ENCODE results near the gene ZSCAN10.

The ZSCAN10 gene

GRCh38 chr16:3119286-3119685, 20.2 kb upstream of the ZSCAN10 start:
- Histone ChIP-seq H2BK120ac (ENCODE audit: insufficient read depth, low read length, poor library complexity) (no peak overlapping the region), H2AK5ac (ENCODE audit: low read length) (no peak overlapping the region), H2BK5ac (ENCODE audit: low read depth, low read length, poor library complexity) (no peak overlapping the region), H3K14ac (ENCODE audit: low read length) (no peak overlapping the region), H3K9me3 (ENCODE audit: insufficient read depth, low read depth, low read length) (no peaks in the 10 kb centered on the region), H2BK12ac (ENCODE audit: low read length) (no peak overlapping the region), H3K36me3 (ENCODE audit: control insufficient read depth in 1 of 2, insufficient read depth in 2 of 2, low read length in 2 of 2) (peaks cover 48 to 55% of the 10 kb centered on the region in 2 experiments), H3K27ac (ENCODE audit: low read depth, low read length) (no peak overlapping the region), H3K4me2 (ENCODE audit: low read length) (no peak overlapping the region), H4K91ac (ENCODE audit: low read depth, low read length) (no peak overlapping the region), H3K4me3 (ENCODE audit: low read depth, low read length) (no peak overlapping the region), H3K18ac (ENCODE audit: low read length) (no peak overlapping the region), H3K23ac (ENCODE audit: low read length) (no peak overlapping the region), H2AFZ (ENCODE audit: insufficient read depth, low read length, poor library complexity) (no peak overlapping the region), H4K12ac (ENCODE audit: low read depth, low read length) (no peak overlapping the region), H3K4me1 (ENCODE audit: control insufficient read depth in 1 of 2, insufficient read depth in 2 of 2, low read length in 2 of 2) (peaks cover 3 to 5% of the 10 kb centered on the region in 2 experiments), H4K8ac (ENCODE audit: low read depth, low read length) (no peak overlapping the region), H3K79me2 (ENCODE audit: control insufficient read depth, insufficient read depth, low read length, poor library complexity) (no peaks in the 10 kb centered on the region), H3K9ac (ENCODE audit: low read length) (no peak overlapping the region), H3K4ac (ENCODE audit: low read depth, low read length) (no peak overlapping the region), H3K79me1 (ENCODE audit: low read length) (no peaks in the 10 kb centered on the region), H3K27me3 (ENCODE audit: insufficient read depth, low read length) (no peaks in the 10 kb centered on the region)
- WGBS (ENCODE audit: extremely low coverage, insufficient coverage, insufficient read length) = no CpG with 5 or more reads among the region's 33 CpGs
- no peak for DNase-seq

GRCh38 chr16:3118846-3119245, 19.8 kb upstream of the ZSCAN10 start:
- H4K12ac ChIP-seq (ENCODE audit: low read depth, low read length) = no peak overlapping the region
- no peaks in the 10 kb centered on the region for H3K79me1 ChIP-seq (ENCODE audit: low read length)
- H2BK12ac ChIP-seq (ENCODE audit: low read length) = no peak overlapping the region
- no peak overlapping the region for H4K8ac ChIP-seq (ENCODE audit: low read depth, low read length)
- DNase-seq = no peak
- H4K91ac ChIP-seq (ENCODE audit: low read depth, low read length) = no peak overlapping the region
- H3K9me3 ChIP-seq (ENCODE audit: insufficient read depth, low read depth, low read length) = no peaks in the 10 kb centered on the region
- no peak overlapping the region for H2BK5ac ChIP-seq (ENCODE audit: low read depth, low read length, poor library complexity)
- no peak overlapping the region for H3K4me3 ChIP-seq (ENCODE audit: low read depth, low read length)
- peaks cover 8% of the 10 kb centered on the region in 2 experiments for H3K4me1 ChIP-seq (ENCODE audit: control insufficient read depth in 1 of 2, insufficient read depth in 2 of 2, low read length in 2 of 2)
- H2AFZ ChIP-seq (ENCODE audit: insufficient read depth, low read length, poor library complexity) = no peak overlapping the region
- H3K4ac ChIP-seq (ENCODE audit: low read depth, low read length) = no peak overlapping the region
- no peak overlapping the region for H3K18ac ChIP-seq (ENCODE audit: low read length)
- peaks cover 48 to 56% of the 10 kb centered on the region in 2 experiments for H3K36me3 ChIP-seq (ENCODE audit: control insufficient read depth in 1 of 2, insufficient read depth in 2 of 2, low read length in 2 of 2)
- no peaks in the 10 kb centered on the region for H3K27me3 ChIP-seq (ENCODE audit: insufficient read depth, low read length)
- no peak overlapping the region for H2AK5ac ChIP-seq (ENCODE audit: low read length)
- H3K23ac ChIP-seq (ENCODE audit: low read length) = no peak overlapping the region
- no peak overlapping the region for H3K9ac ChIP-seq (ENCODE audit: low read length)
- no peaks in the 10 kb centered on the region for H3K79me2 ChIP-seq (ENCODE audit: control insufficient read depth, insufficient read depth, low read length, poor library complexity)
- H3K14ac ChIP-seq (ENCODE audit: low read length) = no peak overlapping the region
- no CpG with 5 or more reads among the region's 20 CpGs for WGBS (ENCODE audit: extremely low coverage, insufficient coverage, insufficient read length)
- H2BK120ac ChIP-seq (ENCODE audit: insufficient read depth, low read length, poor library complexity) = no peak overlapping the region
- H3K27ac ChIP-seq (ENCODE audit: low read depth, low read length) = no peak overlapping the region
- H3K4me2 ChIP-seq (ENCODE audit: low read length) = no peak overlapping the region

GRCh38 chr16:3118204-3118790, 19.2 kb upstream of the ZSCAN10 start:
- DNase-seq = no peak
- H3K36me3 ChIP-seq (ENCODE audit: control insufficient read depth in 1 of 2, insufficient read depth in 2 of 2, low read length in 2 of 2) = peaks cover 48 to 56% of the 10 kb centered on the region in 2 experiments
- no peaks in the 10 kb centered on the region for H3K9me3 ChIP-seq (ENCODE audit: insufficient read depth, low read depth, low read length)
- H2AK5ac ChIP-seq (ENCODE audit: low read length) = no peak overlapping the region
- H3K23ac ChIP-seq (ENCODE audit: low read length) = no peak overlapping the region
- no CpG with 5 or more reads among the region's 16 CpGs for whole genome bisulfite sequencing (ENCODE audit: extremely low coverage, insufficient coverage, insufficient read length)
- no peak overlapping the region for H3K14ac ChIP-seq (ENCODE audit: low read length)
- H3K27ac ChIP-seq (ENCODE audit: low read depth, low read length) = no peak overlapping the region
- H3K27me3 ChIP-seq (ENCODE audit: insufficient read depth, low read length) = no peaks in the 10 kb centered on the region
- H2BK120ac ChIP-seq (ENCODE audit: insufficient read depth, low read length, poor library complexity) = no peak overlapping the region
- no peak overlapping the region for H3K9ac ChIP-seq (ENCODE audit: low read length)
- no peak overlapping the region for H4K12ac ChIP-seq (ENCODE audit: low read depth, low read length)
- no peak overlapping the region for H3K4ac ChIP-seq (ENCODE audit: low read depth, low read length)
- H3K18ac ChIP-seq (ENCODE audit: low read length) = no peak overlapping the region
- H2BK12ac ChIP-seq (ENCODE audit: low read length) = no peak overlapping the region
- no peaks in the 10 kb centered on the region for H3K79me2 ChIP-seq (ENCODE audit: control insufficient read depth, insufficient read depth, low read length, poor library complexity)
- H3K4me1 ChIP-seq (ENCODE audit: control insufficient read depth in 1 of 2, insufficient read depth in 2 of 2, low read length in 2 of 2) = peaks cover 10 to 11% of the 10 kb centered on the region in 2 experiments
- H3K4me2 ChIP-seq (ENCODE audit: low read length) = no peak overlapping the region
- H3K79me1 ChIP-seq (ENCODE audit: low read length) = no peaks in the 10 kb centered on the region
- no peak overlapping the region for H2AFZ ChIP-seq (ENCODE audit: insufficient read depth, low read length, poor library complexity)
- H2BK5ac ChIP-seq (ENCODE audit: low read depth, low read length, poor library complexity) = no peak overlapping the region
- no peak overlapping the region for H3K4me3 ChIP-seq (ENCODE audit: low read depth, low read length)
- no peak overlapping the region for H4K8ac ChIP-seq (ENCODE audit: low read depth, low read length)
- no peak overlapping the region for H4K91ac ChIP-seq (ENCODE audit: low read depth, low read length)

GRCh38 chr16:3115561-3115960, 16.5 kb upstream of the ZSCAN10 start:
- H4K12ac ChIP-seq (ENCODE audit: low read depth, low read length) = no peak overlapping the region
- H3K4me3 ChIP-seq (ENCODE audit: low read depth, low read length) = no peak overlapping the region
- peaks cover 45 to 52% of the 10 kb centered on the region in 2 experiments for H3K36me3 ChIP-seq (ENCODE audit: control insufficient read depth in 1 of 2, insufficient read depth in 2 of 2, low read length in 2 of 2)
- no peak overlapping the region for H4K91ac ChIP-seq (ENCODE audit: low read depth, low read length)
- no CpG with 5 or more reads among the region's 14 CpGs for WGBS (ENCODE audit: extremely low coverage, insufficient coverage, insufficient read length)
- no peak for DNase-seq
- H3K9me3 ChIP-seq (ENCODE audit: insufficient read depth, low read depth, low read length) = no peaks in the 10 kb centered on the region
- no peak overlapping the region for H2AFZ ChIP-seq (ENCODE audit: insufficient read depth, low read length, poor library complexity)
- no peak overlapping the region for H3K4ac ChIP-seq (ENCODE audit: low read depth, low read length)
- H2BK120ac ChIP-seq (ENCODE audit: insufficient read depth, low read length, poor library complexity) = no peak overlapping the region
- H2AK5ac ChIP-seq (ENCODE audit: low read length) = no peak overlapping the region
- H3K23ac ChIP-seq (ENCODE audit: low read length) = no peak overlapping the region
- peaks cover 3% of the 10 kb centered on the region for H3K79me1 ChIP-seq (ENCODE audit: low read length)
- H3K27ac ChIP-seq (ENCODE audit: low read depth, low read length) = no peak overlapping the region
- no peak overlapping the region for H3K18ac ChIP-seq (ENCODE audit: low read length)
- H4K8ac ChIP-seq (ENCODE audit: low read depth, low read length) = no peak overlapping the region
- no peaks in the 10 kb centered on the region for H3K27me3 ChIP-seq (ENCODE audit: insufficient read depth, low read length)
- H3K9ac ChIP-seq (ENCODE audit: low read length) = no peak overlapping the region
- H2BK12ac ChIP-seq (ENCODE audit: low read length) = no peak overlapping the region
- peaks cover 19 to 21% of the 10 kb centered on the region in 2 experiments for H3K4me1 ChIP-seq (ENCODE audit: control insufficient read depth in 1 of 2, insufficient read depth in 2 of 2, low read length in 2 of 2)
- H3K79me2 ChIP-seq (ENCODE audit: control insufficient read depth, insufficient read depth, low read length, poor library complexity) = peaks cover 4% of the 10 kb centered on the region
- H2BK5ac ChIP-seq (ENCODE audit: low read depth, low read length, poor library complexity) = no peak overlapping the region
- H3K4me2 ChIP-seq (ENCODE audit: low read length) = no peak overlapping the region
- H3K14ac ChIP-seq (ENCODE audit: low read length) = no peak overlapping the region

Measured in trophoblast cell (in vitro differentiated cells and primary cell).